Measurements from ENCODE around the gene CDKAL1. TPM values are rescaled to one million over a fixed set of nuclear protein-coding genes. Genes with fewer than 3 reads are reported as not detected.

CDKAL1 gene
- total and polyA plus RNA-seq, 2 of the 8 experiments (the other 6 are each of a cell fraction or from before 2014, with no cell fraction given): 8.4 to 24.6 TPM

DNA sequence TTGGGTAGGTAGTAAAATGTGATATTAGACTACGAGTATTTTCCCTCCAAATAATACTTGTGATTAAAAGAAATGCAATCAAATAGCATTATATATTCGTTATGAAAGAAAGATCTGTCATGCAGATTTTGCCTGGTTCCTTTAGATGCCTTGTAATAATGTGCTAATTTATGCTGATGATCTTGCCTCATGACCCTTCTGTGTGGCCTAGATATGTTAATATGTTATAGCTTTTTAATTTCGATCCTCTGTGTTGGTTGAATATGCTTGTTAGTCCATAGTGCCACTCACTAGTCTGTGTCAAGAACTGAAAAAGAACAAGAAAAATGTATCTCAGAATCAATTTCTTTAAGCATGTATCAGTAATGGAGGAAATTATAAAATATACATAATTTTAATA lies 31.9 kb downstream of the CDKAL1 start:
- H3K79me1 ChIP-seq (ENCODE audit: low read depth, low read length): no peaks in the 10 kb centered on the region
- no peak overlapping the region for H3K23ac ChIP-seq (ENCODE audit: insufficient read length)
- DNase-seq (ENCODE audit: low read depth in 1 of 2, low spot score in 2 of 2): no peak
- no peak overlapping the region for H2BK12ac ChIP-seq (ENCODE audit: low read depth, low read length)
- H2BK120ac ChIP-seq (replicated peaks; ENCODE audit: low read depth, low read length): no peak overlapping the region
- H3K4me3 ChIP-seq (ENCODE audit: extremely low read depth in 1 of 4, insufficient read depth in 2 of 4, low read depth in 3 of 4, low read length in 4 of 4): no peak overlapping the region
- TF ChIP-seq RNF2 (IDR thresholded peaks at IDR 0.05; ENCODE audit: borderline replicate concordance, low read depth, low read length, missing control alignments, poor library complexity, severe bottlenecking) (no peak), TAF1 (IDR thresholded peaks at IDR 0.05; ENCODE audit: low read depth, low read length) (no peak), TAF7 (optimal IDR thresholded peaks at IDR 0.05; ENCODE audit: borderline replicate concordance, low read depth, low read length) (no peak), ZNF274 (IDR thresholded peaks at IDR 0.05; ENCODE audit: borderline replicate concordance, extremely low read depth, low read length) (no peak)
- H3K36me3 ChIP-seq (ENCODE audit: control insufficient read depth in 2 of 4, insufficient read depth in 4 of 4, low read length in 3 of 4): no peaks in the 10 kb centered on the region
- H2AK5ac ChIP-seq (ENCODE audit: low read depth, low read length): no peak overlapping the region
- no peaks in the 10 kb centered on the region for H4K20me1 ChIP-seq (replicated peaks in 1 of 2; ENCODE audit: control insufficient read depth in 1 of 2, insufficient read depth in 2 of 2, low read length in 2 of 2)
- peaks cover 0 to 5% (median 0%) of the 10 kb centered on the region in 4 experiments; a peak in 1 of 7 replicates for H3K4me1 ChIP-seq (replicated peaks in 1 of 4; ENCODE audit: control insufficient read depth in 3 of 4, insufficient read depth in 4 of 4, low read length in 3 of 4)
- no peaks in the 10 kb centered on the region for H3K9me3 ChIP-seq (ENCODE audit: insufficient read depth in 2 of 2, low read depth in 1 of 2, low read length in 1 of 2)
- no peak overlapping the region for H2AFZ ChIP-seq (ENCODE audit: low read length)
- H2BK20ac ChIP-seq (ENCODE audit: low read length): no peak overlapping the region
- ChIA-PET POLR2A (ENCODE audit: partially characterized antibody) (no interaction called here), CTCF (ENCODE audit: partially characterized antibody) (interaction anchor here (1.0 to 2.8 kb wide), 3 partner anchors 10 to 27 kb away, joined by 3 to 12 read pairs (median 5); no protein-coding TSS in a partner anchor)
- no peak overlapping the region for H4K5ac ChIP-seq (ENCODE audit: insufficient read length, low read depth, low read length)
- no peaks in the 10 kb centered on the region for H3K79me2 ChIP-seq (ENCODE audit: control insufficient read depth in 1 of 2, insufficient read depth in 2 of 2, low read length in 2 of 2)
- H3K27ac ChIP-seq (ENCODE audit: low read depth, low read length): no peak overlapping the region
- no peak overlapping the region for H4K8ac ChIP-seq (ENCODE audit: extremely low read depth, insufficient read depth, low read length)
- no peak overlapping the region for H3K4me2 ChIP-seq (ENCODE audit: insufficient read depth in 1 of 2, low read depth in 2 of 2, low read length in 2 of 2)
- 65% methylated on average over 3 of the region's 3 CpGs; no CpG with 5 or more reads in 1 of the 2 experiments for WGBS, 2 experiments (ENCODE audit: extremely low coverage in 1 of 2, insufficient coverage in 1 of 2, insufficient read length in 1 of 2, insufficient replicate concordance in 2 of 2, low coverage in 1 of 2, low lambda C conversion rate in 2 of 2, missing lambda C conversion rate in 1 of 2)
- no peak overlapping the region for H3K14ac ChIP-seq (ENCODE audit: insufficient read length)
- H3K4ac ChIP-seq (replicated peaks; ENCODE audit: insufficient read length, low read depth, low read length): no peak overlapping the region
- H3K18ac ChIP-seq (ENCODE audit: extremely low read depth, low read length): no peak overlapping the region
- H3K9ac ChIP-seq (replicated peaks in 1 of 4; ENCODE audit: extremely low read depth in 1 of 4, low read depth in 3 of 4, low read length in 3 of 4): no peak overlapping the region
- H3K56ac ChIP-seq (replicated peaks; ENCODE audit: insufficient read length, low read depth, low read length): no peak overlapping the region
- H2BK15ac ChIP-seq (ENCODE audit: low read length): no peak overlapping the region
- H3K23me2 ChIP-seq (ENCODE audit: low read depth, low read length): no peaks in the 10 kb centered on the region
- H2BK5ac ChIP-seq (ENCODE audit: low read depth, low read length): no peak overlapping the region
- FAIRE-seq: no peak
- no peaks in the 10 kb centered on the region for H3K27me3 ChIP-seq (replicated peaks in 1 of 4; ENCODE audit: control insufficient read depth in 3 of 4, extremely low read depth in 1 of 4, insufficient read depth in 3 of 4, low read length in 3 of 4)
- no peak overlapping the region for H4K91ac ChIP-seq (replicated peaks; ENCODE audit: insufficient read length, low read length)

All from H1 (cell line).